Measurements from ENCODE around the gene PGC. TPM values are rescaled to one million over a fixed set of nuclear protein-coding genes. Genes with fewer than 3 reads are reported as not detected.

PGC gene
- total and polyA plus RNA-seq, 2 donors (not counting 3 experiments of a cell fraction or from before 2014, with no cell fraction given), result not detected

DNA sequence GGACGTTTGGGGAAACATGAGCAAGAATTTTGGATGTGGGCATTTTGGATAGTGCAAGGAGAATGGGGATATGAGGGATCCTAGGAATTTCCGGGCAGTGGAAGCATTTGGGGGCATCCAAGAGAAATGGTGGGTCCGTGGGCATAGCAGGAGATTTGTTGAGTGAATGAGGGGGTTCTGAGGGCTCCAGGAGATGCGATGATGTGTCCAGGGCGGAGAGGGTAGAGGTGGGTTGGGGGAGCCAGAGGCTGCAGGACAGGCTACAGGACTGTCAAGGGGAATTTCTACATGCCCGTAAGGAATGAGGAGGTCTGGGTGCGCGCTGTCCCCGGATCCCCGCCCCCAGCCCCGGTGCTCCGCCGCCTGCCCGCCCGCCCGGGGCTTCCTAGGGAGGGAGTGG is 32.1 kb upstream of the PGC start:
- Histone ChIP-seq H3K27me3 (ENCODE audit: control insufficient read depth in 2 of 2, insufficient read depth in 2 of 2, low read length in 2 of 2) (no peaks in the 10 kb centered on the region), H3K79me2 (ENCODE audit: control insufficient read depth, insufficient read depth, low read length) (no peaks in the 10 kb centered on the region), H3K4me1 (ENCODE audit: control insufficient read depth, extremely low read depth, insufficient read depth, low read length) (peaks cover 18% of the 10 kb centered on the region), H4K20me1 (replicated peaks; ENCODE audit: control insufficient read depth, extremely low read depth, insufficient read depth, low read length) (no peaks in the 10 kb centered on the region), H3K9ac (replicated peaks; ENCODE audit: extremely low read depth, insufficient read depth, low read length) (peak overlapping the region; percentile 57), H3K4me2 (ENCODE audit: insufficient read depth, low read length) (peak overlapping the region; percentile 93), H3K36me3 (ENCODE audit: control insufficient read depth in 2 of 2, extremely low read depth in 1 of 2, insufficient read depth in 2 of 2, low read length in 2 of 2) (peaks cover 5 to 7% of the 10 kb centered on the region in 2 experiments), H3K9me1 (replicated peaks; ENCODE audit: control insufficient read depth, extremely low read depth, insufficient read depth, low read length) (no peaks in the 10 kb centered on the region), H3K9me3 (replicated peaks; ENCODE audit: control insufficient read depth, insufficient read depth, low read length) (no peaks in the 10 kb centered on the region), H3K27ac (ENCODE audit: insufficient read depth, low read depth, low read length) (no peak overlapping the region), H2AFZ (ENCODE audit: low read depth, low read length) (peak overlapping the region; percentile 74), H3K4me3 (replicated peaks in 1 of 3; ENCODE audit: insufficient read depth in 1 of 3, low read depth in 1 of 3, low read length in 3 of 3) (peak overlapping the region; percentile 65 to 78 (median 66))
- BruUV-seq (replicated peaks), result no TSS peak
- peak; percentile 17 for DNase-seq (ENCODE audit: low read depth, low spot score)
- TF ChIP-seq GATA2 (IDR thresholded peaks at IDR 0.05; ENCODE audit: insufficient read depth, insufficient read length, low read depth, low read length) (no peak), JUN (IDR thresholded peaks at IDR 0.05; ENCODE audit: borderline replicate concordance, insufficient read depth, insufficient read length, low read depth) (no peak), FOS (IDR thresholded peaks at IDR 0.05; ENCODE audit: borderline replicate concordance, insufficient read depth, low read length) (no peak), MYC (IDR thresholded peaks at IDR 0.05; ENCODE audit: low read depth, low read length) (no peak), EZH2 (IDR thresholded peaks at IDR 0.05; ENCODE audit: borderline replicate concordance, low read depth, low read length, severe bottlenecking) (no peak), POLR2AphosphoS5 (IDR thresholded peaks at IDR 0.05; ENCODE audit: insufficient read depth, low read depth, low read length) (no peak), POLR2A (IDR thresholded peaks at IDR 0.05; ENCODE audit: low read depth, low read length) (no peak)
- TF ChIP-seq, protein P1, sequence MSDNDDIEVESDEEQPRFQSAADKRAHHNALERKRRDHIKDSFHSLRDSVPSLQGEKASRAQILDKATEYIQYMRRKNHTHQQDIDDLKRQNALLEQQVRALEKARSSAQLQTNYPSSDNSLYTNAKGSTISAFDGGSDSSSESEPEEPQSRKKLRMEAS (IDR thresholded peaks at IDR 0.05; ENCODE audit: insufficient read depth, insufficient read length), result no peak
- TF ChIP-seq, protein P2, sequence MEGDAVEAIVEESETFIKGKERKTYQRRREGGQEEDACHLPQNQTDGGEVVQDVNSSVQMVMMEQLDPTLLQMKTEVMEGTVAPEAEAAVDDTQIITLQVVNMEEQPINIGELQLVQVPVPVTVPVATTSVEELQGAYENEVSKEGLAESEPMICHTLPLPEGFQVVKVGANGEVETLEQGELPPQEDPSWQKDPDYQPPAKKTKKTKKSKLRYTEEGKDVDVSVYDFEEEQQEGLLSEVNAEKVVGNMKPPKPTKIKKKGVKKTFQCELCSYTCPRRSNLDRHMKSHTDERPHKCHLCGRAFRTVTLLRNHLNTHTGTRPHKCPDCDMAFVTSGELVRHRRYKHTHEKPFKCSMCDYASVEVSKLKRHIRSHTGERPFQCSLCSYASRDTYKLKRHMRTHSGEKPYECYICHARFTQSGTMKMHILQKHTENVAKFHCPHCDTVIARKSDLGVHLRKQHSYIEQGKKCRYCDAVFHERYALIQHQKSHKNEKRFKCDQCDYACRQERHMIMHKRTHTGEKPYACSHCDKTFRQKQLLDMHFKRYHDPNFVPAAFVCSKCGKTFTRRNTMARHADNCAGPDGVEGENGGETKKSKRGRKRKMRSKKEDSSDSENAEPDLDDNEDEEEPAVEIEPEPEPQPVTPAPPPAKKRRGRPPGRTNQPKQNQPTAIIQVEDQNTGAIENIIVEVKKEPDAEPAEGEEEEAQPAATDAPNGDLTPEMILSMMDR (IDR thresholded peaks at IDR 0.05; ENCODE audit: extremely low read depth in 1 of 2, insufficient read depth in 1 of 2, low read depth in 1 of 2, low read length in 2 of 2), result no peak
- dilution Hi-C loops (cut with MboI; ENCODE audit: extremely low pct_ligation_motif_present, low sequenced_read_pairs) (no loop called here), intact Hi-C loops (cut with micrococcal nuclease) (no loop called here)
- CTCF ChIA-PET, result interaction anchor here (0.6 to 1.0 kb wide), 10 partner anchors 11 to 325 kb away, joined by 3 to 7 read pairs (median 3); partner anchors contain the start of genes BYSL and MED20
- POLR2A ChIA-PET, result no interaction called here
- no peak for FAIRE-seq

Measured in endothelial cell of umbilical vein (primary cell).